Loucy (cell line): Measurements from ENCODE around the gene EFEMP1.

Experiments
- H2AFZ ChIP-seq: fragments of 200-600 bp; sonication (generic); 2 replicates; pipeline ENCODE4 v1.6.0; 2016; ENCODE audit warnings: antibody characterized with exemption, mild to moderate bottlenecking, low read length, moderate library complexity
- H3F3A ChIP-seq: fragments of 200-600 bp; 2 replicates; pipeline ENCODE4 v1.6.0; 2016; ENCODE audit warnings: antibody characterized with exemption, low read depth, mild to moderate bottlenecking
- H3K27me3 ChIP-seq: fragments of 200-600 bp; sonication (generic); 2 replicates; pipeline ENCODE4 v1.6.1; 2014; ENCODE audit warnings: low read length, mild to moderate bottlenecking; ENCODE audit not compliant: insufficient read depth, poor library complexity, severe bottlenecking
- H3K36me3 ChIP-seq: fragments of 200-600 bp; sonication (generic); 2 replicates; pipeline ENCODE4 v1.6.1; 2016; ENCODE audit warnings: low read length; ENCODE audit not compliant: insufficient read depth
- H3K4me1 ChIP-seq: fragments of 200-600 bp; sonication (generic); 2 replicates; pipeline ENCODE4 v1.5.1; 2014; ENCODE audit warnings: low read length, mild to moderate bottlenecking; ENCODE audit not compliant: insufficient read depth, poor library complexity, severe bottlenecking
- H3K4me2 ChIP-seq: fragments of 200-600 bp; sonication (generic); 2 replicates; pipeline ENCODE4 v1.6.0; 2014; ENCODE audit warnings: antibody characterized with exemption, low read length, low read depth, mild to moderate bottlenecking; ENCODE audit not compliant: poor library complexity, severe bottlenecking
- H3K4me3 ChIP-seq: fragments of 200-600 bp; sonication (generic); 2 replicates; pipeline ENCODE4 v1.5.1; 2014; ENCODE audit warnings: low read length, mild to moderate bottlenecking, mixed read lengths; ENCODE audit not compliant: poor library complexity, severe bottlenecking
- H3K79me2 ChIP-seq: fragments of 200-600 bp; sonication (generic); 2 replicates; pipeline ENCODE4 v1.6.1; 2014; ENCODE audit warnings: low read length; ENCODE audit not compliant: insufficient read depth
- H3K9ac ChIP-seq: fragments of 200-600 bp; sonication (generic); 2 replicates; pipeline ENCODE4 v1.6.0; 2014; ENCODE audit warnings: mild to moderate bottlenecking, low read depth, low read length, moderate library complexity; ENCODE audit not compliant: poor library complexity, severe bottlenecking
- H3K9me2 ChIP-seq: fragments of 200-600 bp; sonication (generic); replicated peaks from 2 replicates; pipeline ENCODE4 v1.6.1; 2016; ENCODE audit warnings: low read depth, low read length, mixed read lengths
- H3K9me3 ChIP-seq: fragments of 200-600 bp; sonication (generic); 2 replicates; pipeline ENCODE4 v1.6.1; 2014; ENCODE audit warnings: mild to moderate bottlenecking, antibody characterized with exemption, low read length, low read depth; ENCODE audit not compliant: insufficient read depth
- H4K20me1 ChIP-seq: fragments of 200-600 bp; sonication (generic); 2 replicates; pipeline ENCODE4 v1.6.0; 2014; ENCODE audit warnings: antibody characterized with exemption, low read length, mild to moderate bottlenecking; ENCODE audit not compliant: insufficient read depth, poor library complexity, severe bottlenecking
- CTCF ChIP-seq: fragments of 200-600 bp; sonication (generic); conservative IDR thresholded peaks from 2 replicates; pipeline ENCODE4 v1.5.1; 2014; ENCODE audit warnings: mild to moderate bottlenecking, antibody characterized with exemption, low read length
- EZH2phosphoT487 ChIP-seq: fragments of 200-600 bp; IDR thresholded peaks from 2 replicates; pipeline ENCODE4 v1.6.1; 2018; ENCODE audit warnings: antibody characterized with exemption, mild to moderate bottlenecking, moderate library complexity, borderline replicate concordance

The EFEMP1 gene

GRCh38 chr2:55859875-55860274, 63.7 kb downstream of the EFEMP1 start:
- H4K20me1 ChIP-seq, result no peaks in the 10 kb centered on the region
- H3K9me2 ChIP-seq, result no peaks in the 10 kb centered on the region
- H3K9ac ChIP-seq, result no peak overlapping the region
- no peaks in the 10 kb centered on the region for H3F3A ChIP-seq
- H3K9me3 ChIP-seq, result no peaks in the 10 kb centered on the region
- no peaks in the 10 kb centered on the region for H3K36me3 ChIP-seq
- no peaks in the 10 kb centered on the region for H3K4me1 ChIP-seq
- H3K4me3 ChIP-seq, result no peak overlapping the region
- TF ChIP-seq EZH2phosphoT487 (no peak), CTCF (no peak)
- H3K4me2 ChIP-seq, result no peak overlapping the region
- H2AFZ ChIP-seq, result no peak overlapping the region
- no peaks in the 10 kb centered on the region for H3K79me2 ChIP-seq
- H3K27me3 ChIP-seq, result no peaks in the 10 kb centered on the region

DNA sequence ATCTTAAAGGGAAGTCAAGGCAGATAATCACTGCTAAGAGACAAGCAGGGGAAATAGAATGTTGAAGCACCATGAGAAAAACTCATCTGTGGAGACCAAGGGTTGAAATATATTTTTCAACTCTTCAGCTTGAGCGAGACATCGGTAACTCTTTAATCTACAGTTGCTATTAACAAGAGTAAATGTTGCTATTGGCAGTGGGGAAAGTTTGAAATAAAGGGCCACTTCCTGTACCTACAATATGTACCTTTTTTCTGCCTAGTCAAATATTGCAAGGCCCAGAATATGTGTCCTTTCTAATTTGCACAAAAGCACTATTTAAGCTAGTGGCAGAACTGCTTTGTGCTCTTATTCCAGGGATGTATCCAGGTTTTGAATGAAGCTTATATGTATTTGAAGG, 65.8 kb downstream of the EFEMP1 start:
- Histone ChIP-seq H3F3A (no peaks in the 10 kb centered on the region), H3K36me3 (no peaks in the 10 kb centered on the region), H3K4me1 (no peaks in the 10 kb centered on the region), H3K9me3 (no peaks in the 10 kb centered on the region), H3K4me2 (no peak overlapping the region), H3K9ac (no peak overlapping the region), H3K4me3 (no peak overlapping the region), H3K27me3 (no peaks in the 10 kb centered on the region), H2AFZ (no peak overlapping the region), H3K9me2 (no peaks in the 10 kb centered on the region), H4K20me1 (no peaks in the 10 kb centered on the region), H3K79me2 (no peaks in the 10 kb centered on the region)
- no peak for TF ChIP-seq CTCF
- TF ChIP-seq EZH2phosphoT487, result no peak

- Histone ChIP-seq H3K27me3 (no peaks in the 10 kb centered on the region), H3K4me3 (no peak overlapping the region), H3K9me3 (no peaks in the 10 kb centered on the region), H4K20me1 (no peaks in the 10 kb centered on the region), H3K36me3 (no peaks in the 10 kb centered on the region), H3K9me2 (no peaks in the 10 kb centered on the region), H3K79me2 (no peaks in the 10 kb centered on the region), H3K9ac (no peak overlapping the region), H3F3A (no peaks in the 10 kb centered on the region), H3K4me2 (no peak overlapping the region), H2AFZ (no peak overlapping the region), H3K4me1 (no peaks in the 10 kb centered on the region)
- TF ChIP-seq EZH2phosphoT487 (no peak), CTCF (no peak)
Measured at GRCh38 chr2:55856936-55857335, 66.6 kb downstream of the EFEMP1 start.
